ENCODE results near the gene CTIF.

GRCh38 chr18:48786455-48787202 is 247.8 kb downstream of the CTIF start:
- TF ChIP-seq POLR2AphosphoS5 (IDR thresholded peaks at IDR 0.05; ENCODE audit: low read depth, low read length) (no peak), CTCF (IDR thresholded peaks at IDR 0.05) (no peak), REST (IDR thresholded peaks at IDR 0.05; ENCODE audit: insufficient read depth in 1 of 2, low read depth in 2 of 2, low read length in 1 of 2) (no peak), SIN3A (IDR thresholded peaks at IDR 0.05; ENCODE audit: borderline replicate concordance, insufficient read depth, low read depth, low read length) (no peak)
